ENCODE measurements around the gene EFS. TPM values are rescaled to one million over a fixed set of nuclear protein-coding genes. Genes with fewer than 3 reads are reported as not detected.

Gene EFS
- total and polyA plus RNA-seq, 2 donors (not counting 1 experiment from before 2014, with no cell fraction given): not detected

DNA sequence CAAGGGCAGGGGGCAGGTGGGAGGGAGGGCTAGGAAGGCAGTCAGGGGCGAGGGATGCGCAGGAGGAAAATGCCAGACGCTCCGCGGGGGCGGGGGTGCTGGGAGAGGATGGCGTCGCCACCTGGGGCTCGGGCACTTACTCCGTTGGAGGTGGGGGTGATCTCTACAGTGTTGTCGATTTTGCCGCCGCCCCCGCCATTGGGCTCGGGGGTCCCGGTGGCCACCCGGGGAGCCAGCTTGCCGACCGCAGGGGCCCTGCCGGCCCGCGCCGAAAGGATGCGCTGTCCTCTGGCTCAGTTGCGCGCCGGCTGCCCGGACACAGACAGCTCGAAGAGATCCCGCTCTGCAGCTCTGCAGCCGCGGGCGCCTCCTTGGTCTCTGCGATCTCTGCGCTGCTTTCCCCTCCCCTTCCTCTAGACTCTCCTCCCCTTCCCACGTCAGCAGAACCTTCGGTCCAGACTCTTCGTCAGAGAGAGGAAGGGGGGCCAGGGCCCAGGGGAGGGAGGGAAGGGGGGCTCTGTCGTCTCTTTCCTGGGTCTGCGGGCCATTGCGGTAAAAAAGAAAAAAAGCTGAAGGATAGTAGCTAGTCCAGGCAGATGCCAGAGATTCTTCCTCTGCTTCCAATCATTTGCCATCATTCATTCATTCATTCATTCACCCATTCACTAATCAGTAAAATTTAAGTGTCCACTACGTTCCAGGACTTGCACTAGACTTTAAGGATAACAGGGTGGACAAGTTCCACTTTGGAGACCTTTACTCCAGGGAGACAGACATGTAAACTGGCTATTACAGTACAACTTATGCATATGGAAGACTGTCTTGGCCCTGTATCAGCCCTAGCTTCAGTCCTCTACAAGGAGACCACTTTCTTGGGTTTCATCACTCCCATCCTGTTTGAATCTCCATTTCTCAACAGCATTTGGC, 12.2 kb downstream of the EFS start, which contains the start of gene SLC22A17:
TSS of gene SLC22A17 (minus strand) at position 382 of the 927 bp plus-strand sequence.
- Mint-ChIP-seq H3K4me3 (peak within 1 kb of the TSS; percentile 85), H3K9me3 (ENCODE audit: insufficient read depth) (no peaks in the 10 kb centered on the region), H3K27me3 (peaks cover 59% of the 10 kb centered on the region), H3K4me1 (peaks cover 14% of the 10 kb centered on the region), H3K27ac (no peak within 1 kb of the TSS)
- ChIA-PET POLR2A (no interaction called here), CTCF (interaction anchor here (2.6 kb wide), 1 partner anchor 27 kb away, joined by 12 read pairs; no protein-coding TSS in a partner anchor)
- ATAC-seq (ENCODE audit: low read depth) (peak; percentile 75), DNase-seq (peak; percentile 60)
- no peak within 1 kb of the TSS for H3K27ac ChIP-seq (ENCODE audit: low read length in 2 of 2)
- whole genome bisulfite sequencing (ENCODE audit: insufficient coverage): under 1% methylated on average over 33 of the region's 42 CpGs
- peak within 1 kb of the TSS; percentile 55 for H3K9ac ChIP-seq (ENCODE audit: low read length)
- H4K20me1 ChIP-seq (ENCODE audit: control insufficient read depth, insufficient read depth, low read length, poor library complexity, severe bottlenecking): no peaks in the 10 kb centered on the region
- H3K27me3 ChIP-seq (replicated peaks in 1 of 4; ENCODE audit: control extremely low read depth in 1 of 4, control insufficient read depth in 3 of 4, insufficient read depth in 4 of 4, low read length in 3 of 4): peaks cover 0 to 57% (median 28%) of the 10 kb centered on the region in 4 experiments
- no peaks in the 10 kb centered on the region for H3K36me3 ChIP-seq (replicated peaks in 1 of 2; ENCODE audit: control extremely low read depth in 1 of 2, control insufficient read depth in 1 of 2, extremely low read depth in 1 of 2, insufficient read depth in 2 of 2, low read length in 1 of 2)
- peaks cover 11 to 15% of the 10 kb centered on the region in 2 donors for H3K4me1 ChIP-seq (ENCODE audit: control insufficient read depth in 2 of 2, insufficient read depth in 2 of 2, low read length in 2 of 2)
- H3K9me3 ChIP-seq (ENCODE audit: control extremely low read depth in 1 of 3, control insufficient read depth in 2 of 3, insufficient read depth in 1 of 3, low read length in 2 of 3): peaks cover 0 to 4% (median 3%) of the 10 kb centered on the region in 3 donors
- peak within 1 kb of the TSS; percentile 78 for H2AFZ ChIP-seq (ENCODE audit: insufficient read depth, low read depth, low read length, poor library complexity, severe bottlenecking)
- H3K4me3 ChIP-seq (ENCODE audit: control extremely low read depth in 1 of 5, extremely low read depth in 1 of 5, insufficient read depth in 1 of 5, low read depth in 2 of 5, low read length in 4 of 5): peak within 1 kb of the TSS in 4 of 5 experiments; percentile 15 to 52 (median 44)
- no peaks in the 10 kb centered on the region for H3K79me2 ChIP-seq (ENCODE audit: control insufficient read depth, insufficient read depth, low read length)
- TF ChIP-seq EZH2 (IDR thresholded peaks at IDR 0.05; ENCODE audit: borderline replicate concordance, insufficient read depth, low read depth, low read length, poor library complexity, severe bottlenecking): no peak
- TF ChIP-seq, protein P1, sequence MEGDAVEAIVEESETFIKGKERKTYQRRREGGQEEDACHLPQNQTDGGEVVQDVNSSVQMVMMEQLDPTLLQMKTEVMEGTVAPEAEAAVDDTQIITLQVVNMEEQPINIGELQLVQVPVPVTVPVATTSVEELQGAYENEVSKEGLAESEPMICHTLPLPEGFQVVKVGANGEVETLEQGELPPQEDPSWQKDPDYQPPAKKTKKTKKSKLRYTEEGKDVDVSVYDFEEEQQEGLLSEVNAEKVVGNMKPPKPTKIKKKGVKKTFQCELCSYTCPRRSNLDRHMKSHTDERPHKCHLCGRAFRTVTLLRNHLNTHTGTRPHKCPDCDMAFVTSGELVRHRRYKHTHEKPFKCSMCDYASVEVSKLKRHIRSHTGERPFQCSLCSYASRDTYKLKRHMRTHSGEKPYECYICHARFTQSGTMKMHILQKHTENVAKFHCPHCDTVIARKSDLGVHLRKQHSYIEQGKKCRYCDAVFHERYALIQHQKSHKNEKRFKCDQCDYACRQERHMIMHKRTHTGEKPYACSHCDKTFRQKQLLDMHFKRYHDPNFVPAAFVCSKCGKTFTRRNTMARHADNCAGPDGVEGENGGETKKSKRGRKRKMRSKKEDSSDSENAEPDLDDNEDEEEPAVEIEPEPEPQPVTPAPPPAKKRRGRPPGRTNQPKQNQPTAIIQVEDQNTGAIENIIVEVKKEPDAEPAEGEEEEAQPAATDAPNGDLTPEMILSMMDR (IDR thresholded peaks at IDR 0.05): no peak
- intact Hi-C loops (cut with micrococcal nuclease): no loop called here
- H3K4me2 ChIP-seq (replicated peaks; ENCODE audit: low read depth, low read length, poor library complexity, severe bottlenecking): peak within 1 kb of the TSS; percentile 90

All from B cell (primary cell).